Measurements from ENCODE around the gene CADPS.

Gene CADPS

DNA sequence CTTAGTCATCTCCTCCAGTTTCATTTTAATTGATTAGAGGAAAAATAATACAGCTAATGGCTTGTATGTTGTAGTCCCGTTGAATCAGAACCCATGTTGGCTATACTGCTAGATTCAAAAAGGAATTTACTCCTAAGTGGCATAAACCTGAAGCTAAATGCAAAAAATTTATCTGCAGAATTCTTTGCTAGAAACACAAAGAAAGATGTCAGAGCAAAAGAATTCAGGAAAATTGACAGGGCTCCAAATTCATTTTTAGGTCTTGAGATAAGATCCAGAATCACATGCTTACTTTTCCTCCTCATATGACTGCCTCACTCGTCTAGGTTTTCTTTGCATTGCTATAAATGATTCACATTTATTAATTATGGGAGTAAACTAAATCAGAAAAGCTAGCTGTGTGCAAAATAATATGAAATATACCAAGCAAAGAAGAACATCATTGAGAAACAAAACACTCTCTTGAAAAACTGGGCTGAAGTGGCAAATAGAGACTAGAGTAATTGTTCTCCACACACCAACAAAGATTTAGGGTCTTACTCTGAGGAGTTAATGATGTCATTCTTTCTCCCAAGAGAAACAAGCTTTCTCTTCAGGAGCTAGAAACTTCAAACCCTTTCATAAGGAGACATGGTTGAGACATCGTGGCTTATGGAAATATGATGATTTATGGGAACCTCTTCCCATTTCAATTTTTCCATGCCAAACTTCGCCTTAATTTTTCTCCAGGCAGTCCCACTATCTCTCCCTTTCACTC lies 407.1 kb downstream of the CADPS start:
- no peak for DNase-seq (ENCODE audit: low spot score in 2 of 2)
- Mint-ChIP-seq H3K4me3 (no peak overlapping the region), H3K36me3 (no peaks in the 10 kb centered on the region), H3K9me3 (no peaks in the 10 kb centered on the region), H3K27ac (no peak overlapping the region), H3K4me1 (no peaks in the 10 kb centered on the region), H3K27me3 (no peaks in the 10 kb centered on the region)
- ATAC-seq (ENCODE audit: low read depth), result no peak

DNA sequence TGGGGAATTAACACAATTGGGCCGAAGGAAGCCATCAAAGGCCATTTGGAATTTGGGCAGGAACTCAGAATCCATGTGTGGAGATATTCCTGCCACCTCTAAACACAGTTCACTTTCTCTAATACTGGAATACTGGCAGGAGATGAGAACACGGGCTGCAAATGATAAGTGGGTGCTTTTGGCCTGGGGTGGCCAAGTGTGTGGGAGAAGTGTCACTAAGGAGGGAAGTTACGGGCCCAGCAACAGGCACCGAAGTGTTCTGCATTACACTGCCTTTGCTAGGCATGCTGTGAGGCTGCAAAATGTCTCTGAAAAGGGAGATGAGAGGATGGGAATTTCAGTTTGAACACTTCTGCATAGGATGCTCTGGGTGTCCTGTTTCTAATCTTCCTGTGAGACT lies 412.4 kb downstream of the CADPS start:
- Mint-ChIP-seq H3K36me3 (no peaks in the 10 kb centered on the region), H3K4me3 (no peak overlapping the region), H3K9me3 (no peaks in the 10 kb centered on the region), H3K27me3 (no peaks in the 10 kb centered on the region), H3K4me1 (no peaks in the 10 kb centered on the region), H3K27ac (no peak overlapping the region)
- DNase-seq (ENCODE audit: low spot score in 2 of 2) (no peak), ATAC-seq (ENCODE audit: low read depth) (no peak)

- Mint-ChIP-seq H3K9me3 (peaks cover 1% of the 10 kb centered on the region), H3K27ac (no peak overlapping the region), H3K4me1 (no peaks in the 10 kb centered on the region), H3K4me3 (no peak overlapping the region), H3K27me3 (no peaks in the 10 kb centered on the region), H3K36me3 (no peaks in the 10 kb centered on the region)
- no peak for ATAC-seq (ENCODE audit: low read depth)
- no peak for DNase-seq (ENCODE audit: low spot score in 2 of 2)
These were observed 413.0 kb downstream of the CADPS start for GRCh38 chr3:62462104-62462762.

DNA sequence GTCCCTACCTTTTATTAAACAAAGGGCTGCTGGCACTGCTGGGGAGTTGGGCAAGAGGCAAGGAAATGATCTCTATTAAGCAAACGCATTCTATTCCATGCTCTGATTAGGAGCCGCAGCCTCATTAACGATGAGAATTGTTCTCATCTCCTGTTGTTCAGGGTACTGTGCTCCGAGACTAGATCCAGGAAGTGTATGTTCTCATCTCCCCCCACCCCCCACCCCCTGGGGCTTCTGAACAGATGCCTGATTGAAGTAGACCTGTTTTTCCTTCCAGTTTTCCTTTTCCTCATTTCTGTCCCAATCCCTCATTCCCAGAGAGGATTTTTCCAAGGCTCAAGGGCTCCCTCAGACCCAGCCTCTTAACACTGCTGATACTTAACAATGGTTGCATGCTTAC lies 420.3 kb downstream of the CADPS start:
- ATAC-seq (ENCODE audit: low read depth) (no peak), DNase-seq (ENCODE audit: low spot score in 2 of 2) (no peak)
- Mint-ChIP-seq H3K4me3 (no peak overlapping the region), H3K27ac (no peak overlapping the region), H3K4me1 (no peaks in the 10 kb centered on the region), H3K36me3 (no peaks in the 10 kb centered on the region), H3K27me3 (no peaks in the 10 kb centered on the region), H3K9me3 (peaks cover 1% of the 10 kb centered on the region)

DNA sequence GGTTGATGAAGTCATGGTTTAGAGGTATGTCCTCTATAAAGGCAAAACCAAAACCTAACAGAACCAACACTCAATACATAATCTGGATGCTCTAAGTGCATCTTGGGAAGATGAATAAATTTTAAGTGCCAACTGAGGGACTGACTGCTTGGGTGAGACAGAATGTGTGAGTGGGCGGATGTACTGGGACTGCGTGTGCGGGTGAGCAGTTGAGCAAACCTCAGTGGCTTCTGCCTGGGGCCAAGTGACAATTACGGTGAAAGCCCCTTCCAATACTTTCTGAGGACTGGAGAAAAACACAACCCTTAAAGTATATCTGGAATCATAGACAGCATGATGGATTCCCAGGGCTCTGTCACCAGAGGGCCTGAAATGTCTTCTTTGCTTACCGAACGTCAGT lies 421.8 kb downstream of the CADPS start:
- DNase-seq (ENCODE audit: low spot score in 2 of 2) (no peak), ATAC-seq (ENCODE audit: low read depth) (no peak)
- Mint-ChIP-seq H3K9me3 (peaks cover 1% of the 10 kb centered on the region), H3K36me3 (no peaks in the 10 kb centered on the region), H3K4me3 (no peak overlapping the region), H3K27ac (no peak overlapping the region), H3K27me3 (no peaks in the 10 kb centered on the region), H3K4me1 (no peaks in the 10 kb centered on the region)

GRCh38 chr3:62451211-62451887 lies 423.9 kb downstream of the CADPS start:
- Mint-ChIP-seq H3K4me1 (no peaks in the 10 kb centered on the region), H3K27me3 (no peaks in the 10 kb centered on the region), H3K4me3 (no peak overlapping the region), H3K27ac (no peak overlapping the region), H3K36me3 (no peaks in the 10 kb centered on the region), H3K9me3 (no peaks in the 10 kb centered on the region)
- no peak for DNase-seq (ENCODE audit: low spot score in 2 of 2)
- ATAC-seq (ENCODE audit: low read depth), result no peak

- Mint-ChIP-seq H3K4me3 (no peak overlapping the region), H3K36me3 (no peaks in the 10 kb centered on the region), H3K27ac (no peak overlapping the region), H3K9me3 (peaks cover 2% of the 10 kb centered on the region), H3K4me1 (no peaks in the 10 kb centered on the region), H3K27me3 (no peaks in the 10 kb centered on the region)
- ATAC-seq (ENCODE audit: low read depth) (no peak), DNase-seq (ENCODE audit: low spot score in 2 of 2) (no peak)
These were observed 428.8 kb downstream of the CADPS start for GRCh38 chr3:62446337-62446940.

DNA sequence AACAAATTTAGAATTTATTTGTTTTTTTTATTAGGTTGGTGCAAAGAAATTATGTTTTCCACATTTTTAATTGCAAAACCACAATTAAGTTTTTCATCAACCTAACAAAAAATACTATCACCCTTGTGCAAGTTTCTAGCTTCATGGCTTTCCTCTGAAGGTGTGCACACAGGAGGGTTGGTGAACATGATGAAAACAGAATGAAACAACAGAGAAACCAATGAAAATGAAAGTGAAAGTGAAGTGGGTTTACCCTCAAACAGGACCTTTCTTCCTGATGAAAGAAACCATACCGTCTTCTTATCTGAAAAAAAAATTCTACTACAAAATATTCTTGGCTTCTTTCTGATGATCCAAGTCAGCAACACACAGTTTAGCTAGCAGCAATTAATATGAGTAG lies 429.9 kb downstream of the CADPS start:
- ATAC-seq (ENCODE audit: low read depth) (no peak), DNase-seq (ENCODE audit: low spot score in 2 of 2) (no peak)
- no peaks in the 10 kb centered on the region for H3K36me3 Mint-ChIP-seq

GRCh38 chr3:62439978-62440377 lies 435.2 kb downstream of the CADPS start:
- H3K4me3 Mint-ChIP-seq, result no peak overlapping the region
- H3K4me1 Mint-ChIP-seq, result no peaks in the 10 kb centered on the region
- no peak for ATAC-seq (ENCODE audit: low read depth)
- H3K36me3 Mint-ChIP-seq, result no peaks in the 10 kb centered on the region
- peaks cover 2% of the 10 kb centered on the region for H3K9me3 Mint-ChIP-seq
- DNase-seq (ENCODE audit: low spot score in 2 of 2), result no peak
- no peak overlapping the region for H3K27ac Mint-ChIP-seq
- peaks cover 3% of the 10 kb centered on the region for H3K27me3 Mint-ChIP-seq

More for the DNA sequence above, 429.9 kb downstream of the CADPS start:
- Mint-ChIP-seq H3K27ac (no peak overlapping the region), H3K27me3 (no peaks in the 10 kb centered on the region), H3K4me3 (no peak overlapping the region), H3K4me1 (no peaks in the 10 kb centered on the region), H3K9me3 (peaks cover 2% of the 10 kb centered on the region)

DNA sequence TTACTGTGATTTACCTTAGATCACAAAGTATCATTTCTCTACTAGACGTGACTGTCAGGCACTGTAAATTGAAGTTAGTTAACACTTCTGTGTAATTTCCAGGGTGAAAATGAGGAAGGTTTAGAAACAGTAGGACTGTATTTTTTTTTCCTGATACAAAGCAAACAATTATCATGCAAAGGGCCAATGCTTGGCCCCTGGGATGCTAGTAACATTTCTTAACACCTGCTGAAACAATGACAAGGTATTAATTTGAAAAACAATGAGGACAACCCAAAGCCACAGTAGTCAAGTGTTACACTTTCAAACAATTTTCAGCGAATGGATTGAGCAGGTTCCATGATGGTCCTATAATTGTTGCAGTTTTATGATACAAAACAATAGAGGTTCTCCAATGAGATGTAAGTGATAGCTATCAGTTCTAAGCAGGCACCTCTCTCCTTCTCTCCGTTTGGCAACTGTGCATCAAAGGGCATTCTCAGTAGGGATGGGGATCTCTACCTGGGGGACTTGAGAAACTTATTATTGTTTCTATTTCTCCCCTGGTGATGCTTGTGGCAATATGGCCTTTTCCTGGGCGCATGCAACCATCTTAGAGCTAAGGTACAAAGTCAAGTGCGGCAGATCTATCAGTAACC lies 435.9 kb downstream of the CADPS start:
- Mint-ChIP-seq H3K27ac (no peak overlapping the region), H3K9me3 (peaks cover 2% of the 10 kb centered on the region), H3K27me3 (peaks cover 3% of the 10 kb centered on the region), H3K36me3 (no peaks in the 10 kb centered on the region), H3K4me1 (no peaks in the 10 kb centered on the region), H3K4me3 (no peak overlapping the region)
- no peak for ATAC-seq (ENCODE audit: low read depth)
- no peak for DNase-seq (ENCODE audit: low spot score in 2 of 2)

DNA sequence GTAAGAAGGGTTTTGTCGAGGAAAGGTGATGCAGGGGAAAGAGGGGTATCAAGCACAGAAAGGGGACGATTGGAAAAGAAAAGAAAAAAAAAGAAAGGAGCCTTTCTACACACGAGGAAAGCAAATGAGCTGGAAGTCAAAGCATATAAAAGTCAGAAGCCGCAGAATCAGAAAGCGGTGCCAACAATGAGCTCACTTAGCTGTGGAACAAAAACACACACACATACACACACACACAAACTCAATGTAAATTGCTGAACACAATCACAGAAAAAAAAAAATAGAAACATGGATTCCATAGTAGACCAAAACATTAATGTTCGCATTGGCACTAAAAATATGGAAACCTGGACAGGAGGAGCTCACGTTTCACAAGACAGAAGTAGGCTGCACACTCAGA lies 438.4 kb downstream of the CADPS start:
- H3K27me3 Mint-ChIP-seq, result peaks cover 3% of the 10 kb centered on the region
- H3K4me1 Mint-ChIP-seq, result no peaks in the 10 kb centered on the region
- ATAC-seq (ENCODE audit: low read depth) (no peak), DNase-seq (ENCODE audit: low spot score in 2 of 2) (no peak)
- H3K9me3 Mint-ChIP-seq, result no peaks in the 10 kb centered on the region
- no peaks in the 10 kb centered on the region for H3K36me3 Mint-ChIP-seq
- H3K27ac Mint-ChIP-seq, result no peak overlapping the region
- H3K4me3 Mint-ChIP-seq, result no peak overlapping the region

- peaks cover 3% of the 10 kb centered on the region for H3K27me3 Mint-ChIP-seq
- no peak overlapping the region for H3K27ac Mint-ChIP-seq
- no peaks in the 10 kb centered on the region for H3K4me1 Mint-ChIP-seq
- H3K4me3 Mint-ChIP-seq, result no peak overlapping the region
- no peaks in the 10 kb centered on the region for H3K36me3 Mint-ChIP-seq
- DNase-seq (ENCODE audit: low spot score in 2 of 2) (no peak), ATAC-seq (ENCODE audit: low read depth) (no peak)
- no peaks in the 10 kb centered on the region for H3K9me3 Mint-ChIP-seq
These were observed 441.8 kb downstream of the CADPS start for GRCh38 chr3:62433396-62433795.

DNA sequence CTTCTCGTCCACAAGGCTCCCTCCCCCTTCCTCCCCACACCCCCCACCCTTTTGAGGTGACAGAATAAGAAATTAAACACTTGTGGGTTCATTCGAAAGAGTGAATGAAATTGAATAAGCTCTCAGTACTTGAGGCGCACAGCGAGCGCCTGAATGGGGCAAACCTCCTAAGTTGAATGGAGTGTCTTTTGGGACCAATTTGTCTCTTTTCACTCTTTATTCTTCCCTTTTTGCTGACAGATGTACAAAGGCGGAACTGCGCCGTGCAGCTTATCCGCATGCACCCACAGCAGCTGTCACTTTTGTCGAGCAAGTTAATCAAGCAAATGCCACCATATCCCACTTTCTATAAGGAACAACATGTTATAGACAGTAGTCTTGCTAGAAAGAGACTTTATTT lies 454.0 kb downstream of the CADPS start:
- H3K27me3 Mint-ChIP-seq, result peaks cover 1% of the 10 kb centered on the region
- no peak overlapping the region for H3K27ac Mint-ChIP-seq
- peaks cover 3% of the 10 kb centered on the region for H3K9me3 Mint-ChIP-seq
- ATAC-seq (ENCODE audit: low read depth) (no peak), DNase-seq (ENCODE audit: low spot score in 2 of 2) (no peak)
- no peaks in the 10 kb centered on the region for H3K36me3 Mint-ChIP-seq
- no peaks in the 10 kb centered on the region for H3K4me1 Mint-ChIP-seq
- no peak overlapping the region for H3K4me3 Mint-ChIP-seq

GRCh38 chr3:62416144-62416543 lies 459.1 kb downstream of the CADPS start:
- H3K27me3 Mint-ChIP-seq, result peaks cover 1% of the 10 kb centered on the region
- peaks cover 3% of the 10 kb centered on the region for H3K9me3 Mint-ChIP-seq
- H3K27ac Mint-ChIP-seq, result no peak overlapping the region
- no peak overlapping the region for H3K4me3 Mint-ChIP-seq
- ATAC-seq (ENCODE audit: low read depth) (no peak), DNase-seq (ENCODE audit: low spot score in 2 of 2) (no peak)
- H3K4me1 Mint-ChIP-seq, result no peaks in the 10 kb centered on the region
- H3K36me3 Mint-ChIP-seq, result no peaks in the 10 kb centered on the region

All from memory B cell (primary cell).